Brain microvascular endothelial cell (primary cell): ENCODE measurements around the gene TNS4.

Experiments used
- DNase-seq: peaks from one replicate; pipeline ENCODE4 v3.0.0-alpha.2; 2020
- H3K27ac ChIP-seq: fragments of 250-450 bp; sonication (Bioruptor Pico); 2 replicates; pipeline ENCODE4 v1.5.1; 2020; ENCODE audit warnings: mild to moderate bottlenecking, moderate library complexity
- H3K27me3 ChIP-seq: fragments of 250-450 bp; sonication (Bioruptor Pico); replicated peaks from 2 replicates; pipeline ENCODE4 v1.5.1; 2020; ENCODE audit warnings: mild to moderate bottlenecking
- H3K36me3 ChIP-seq: fragments of 250-450 bp; sonication (Bioruptor Pico); replicated peaks from 2 replicates; pipeline ENCODE4 v1.5.1; 2020; ENCODE audit warnings: mild to moderate bottlenecking
- H3K4me3 ChIP-seq: 2 replicates; pipeline ENCODE4 v1.5.1; 2011; ENCODE audit warnings: low read depth, mild to moderate bottlenecking, control low read depth, low read length, moderate library complexity
- in situ Hi-C: cut with HindIII; loops from 2 replicates; pipeline ENCODE4 v1.10.0; 2017; ENCODE audit warnings: low sequenced_read_pairs, low pct_ligation_motif_present
- TF ChIP-seq, protein P1 (sequence below): IDR thresholded peaks from 2 replicates; pipeline ENCODE4 v1.5.1; 2011; ENCODE audit warnings: low read depth, mild to moderate bottlenecking, moderate library complexity, low read length, control low read depth, inconsistent platforms; ENCODE audit errors: missing control alignments

TNS4 gene

DNA sequence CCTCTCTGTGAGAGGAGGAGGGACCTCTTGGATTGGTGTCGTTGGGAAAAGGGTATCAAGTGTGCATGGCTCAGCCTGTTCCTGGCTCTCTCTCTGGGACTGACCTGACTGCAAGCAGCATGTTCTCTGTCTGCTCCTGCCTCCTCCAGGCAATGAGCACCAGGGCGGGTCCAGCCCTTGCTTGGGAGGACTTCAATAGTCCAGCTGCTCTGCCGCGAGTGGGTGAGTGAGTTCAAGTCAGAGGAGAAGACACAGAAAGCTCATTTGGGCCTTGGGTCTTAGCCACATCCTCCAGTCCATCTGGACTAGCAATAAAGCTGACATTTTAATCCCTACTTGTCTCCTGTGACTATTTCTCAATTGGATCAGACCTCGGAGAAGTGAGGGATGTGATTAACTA lies 25.2 kb upstream of the TNS4 start:
- Histone ChIP-seq H3K27ac (no peak overlapping the region), H3K4me3 (no peak overlapping the region), H3K27me3 (no peaks in the 10 kb centered on the region), H3K36me3 (no peaks in the 10 kb centered on the region)
- no peak for DNase-seq
- TF ChIP-seq, protein P1, sequence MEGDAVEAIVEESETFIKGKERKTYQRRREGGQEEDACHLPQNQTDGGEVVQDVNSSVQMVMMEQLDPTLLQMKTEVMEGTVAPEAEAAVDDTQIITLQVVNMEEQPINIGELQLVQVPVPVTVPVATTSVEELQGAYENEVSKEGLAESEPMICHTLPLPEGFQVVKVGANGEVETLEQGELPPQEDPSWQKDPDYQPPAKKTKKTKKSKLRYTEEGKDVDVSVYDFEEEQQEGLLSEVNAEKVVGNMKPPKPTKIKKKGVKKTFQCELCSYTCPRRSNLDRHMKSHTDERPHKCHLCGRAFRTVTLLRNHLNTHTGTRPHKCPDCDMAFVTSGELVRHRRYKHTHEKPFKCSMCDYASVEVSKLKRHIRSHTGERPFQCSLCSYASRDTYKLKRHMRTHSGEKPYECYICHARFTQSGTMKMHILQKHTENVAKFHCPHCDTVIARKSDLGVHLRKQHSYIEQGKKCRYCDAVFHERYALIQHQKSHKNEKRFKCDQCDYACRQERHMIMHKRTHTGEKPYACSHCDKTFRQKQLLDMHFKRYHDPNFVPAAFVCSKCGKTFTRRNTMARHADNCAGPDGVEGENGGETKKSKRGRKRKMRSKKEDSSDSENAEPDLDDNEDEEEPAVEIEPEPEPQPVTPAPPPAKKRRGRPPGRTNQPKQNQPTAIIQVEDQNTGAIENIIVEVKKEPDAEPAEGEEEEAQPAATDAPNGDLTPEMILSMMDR: no peak
- in situ Hi-C loops: loop anchor here (25.0 kb wide), 2 partner anchors 114 to 214 kb away; partner anchors contain the start of genes RARA and TOP2A

DNA sequence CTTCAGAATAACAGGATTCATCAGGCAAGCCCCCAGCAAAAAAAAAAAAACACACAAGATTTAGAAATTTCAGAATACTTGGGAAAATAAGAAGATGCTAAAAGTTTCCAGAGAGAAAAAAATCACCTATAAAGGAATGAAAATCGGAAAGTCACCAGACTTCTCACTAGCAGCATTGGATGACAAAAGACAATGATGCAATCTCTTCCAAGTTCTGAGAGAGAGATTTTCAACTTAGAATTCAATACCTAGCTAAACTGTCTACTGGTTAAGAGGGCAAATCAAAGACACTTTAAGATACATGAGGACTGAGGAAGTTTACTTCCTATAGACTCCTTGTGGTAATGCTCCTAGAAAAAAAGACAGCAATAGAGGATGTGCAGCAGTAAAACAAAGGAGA lies 23.9 kb upstream of the TNS4 start:
- TF ChIP-seq, protein P1: no peak
- H3K27me3 ChIP-seq: no peaks in the 10 kb centered on the region

DNA sequence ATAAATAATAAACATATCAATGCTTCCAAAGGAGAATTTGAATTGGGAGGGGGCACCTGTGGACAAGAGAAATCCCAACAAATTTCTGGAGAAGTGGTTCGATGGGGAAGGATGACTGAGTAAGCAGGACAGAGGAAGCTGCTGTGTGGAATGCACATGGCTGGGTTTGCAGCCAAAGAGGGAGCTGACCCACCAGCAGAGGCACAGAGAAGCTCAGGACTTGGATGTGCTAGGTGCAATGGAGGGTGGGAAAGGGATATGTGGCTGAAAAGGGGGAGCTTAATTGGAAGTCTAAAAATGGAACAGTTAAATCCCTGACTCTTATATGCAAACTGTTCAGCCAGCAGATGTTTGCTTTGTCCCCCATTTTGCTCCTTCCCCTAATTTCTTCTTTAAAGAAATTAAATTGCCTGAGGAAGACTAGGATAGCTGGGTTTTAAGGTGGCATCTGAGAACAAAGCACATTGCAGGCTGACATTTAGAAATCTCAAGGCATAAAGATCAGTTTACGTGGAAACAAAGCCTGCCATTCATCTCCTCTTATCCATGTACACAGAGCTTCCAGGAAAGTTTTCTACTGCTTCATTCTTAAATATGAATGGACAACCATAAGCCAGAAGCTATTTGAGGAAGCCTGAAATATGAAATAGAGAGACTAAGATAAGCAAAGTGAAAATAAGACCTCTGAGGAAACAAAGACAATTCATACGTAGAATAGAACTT lies 23.0 kb upstream of the TNS4 start:
- Histone ChIP-seq H3K27me3 (no peaks in the 10 kb centered on the region), H3K4me3 (no peak overlapping the region), H3K36me3 (no peaks in the 10 kb centered on the region), H3K27ac (no peak overlapping the region)
- TF ChIP-seq, protein P1: no peak
- no peak for DNase-seq
- in situ Hi-C loops: no loop called here

More for the DNA sequence above, 23.9 kb upstream of the TNS4 start:
- Histone ChIP-seq H3K27ac (no peak overlapping the region), H3K36me3 (no peaks in the 10 kb centered on the region), H3K4me3 (no peak overlapping the region)
- DNase-seq: no peak
- in situ Hi-C loops: loop anchor here (25.0 kb wide), 2 partner anchors 113 to 213 kb away; partner anchors contain the start of genes RARA and TOP2A

DNA sequence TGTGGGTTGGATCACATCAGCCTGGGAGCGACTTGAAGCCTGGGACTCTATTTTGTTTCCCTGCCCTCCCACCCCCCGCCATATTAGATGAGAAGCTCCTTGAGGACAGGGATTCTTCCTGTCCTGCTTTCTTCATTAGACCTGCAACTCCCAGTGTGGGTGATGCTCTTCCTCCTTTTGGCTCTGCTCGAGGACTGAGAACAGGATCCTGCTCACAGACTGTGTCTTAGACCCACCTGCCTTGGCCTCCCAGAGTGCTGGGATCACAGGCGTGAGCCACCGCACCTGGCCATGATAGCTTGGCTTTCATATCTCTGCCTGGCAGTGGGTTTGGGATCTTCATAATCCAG lies 21.5 kb upstream of the TNS4 start:
- Histone ChIP-seq H3K27me3 (no peaks in the 10 kb centered on the region), H3K27ac (no peak overlapping the region), H3K36me3 (no peaks in the 10 kb centered on the region), H3K4me3 (no peak overlapping the region)
- TF ChIP-seq, protein P1: no peak
- in situ Hi-C loops: no loop called here
- no peak for DNase-seq

DNA sequence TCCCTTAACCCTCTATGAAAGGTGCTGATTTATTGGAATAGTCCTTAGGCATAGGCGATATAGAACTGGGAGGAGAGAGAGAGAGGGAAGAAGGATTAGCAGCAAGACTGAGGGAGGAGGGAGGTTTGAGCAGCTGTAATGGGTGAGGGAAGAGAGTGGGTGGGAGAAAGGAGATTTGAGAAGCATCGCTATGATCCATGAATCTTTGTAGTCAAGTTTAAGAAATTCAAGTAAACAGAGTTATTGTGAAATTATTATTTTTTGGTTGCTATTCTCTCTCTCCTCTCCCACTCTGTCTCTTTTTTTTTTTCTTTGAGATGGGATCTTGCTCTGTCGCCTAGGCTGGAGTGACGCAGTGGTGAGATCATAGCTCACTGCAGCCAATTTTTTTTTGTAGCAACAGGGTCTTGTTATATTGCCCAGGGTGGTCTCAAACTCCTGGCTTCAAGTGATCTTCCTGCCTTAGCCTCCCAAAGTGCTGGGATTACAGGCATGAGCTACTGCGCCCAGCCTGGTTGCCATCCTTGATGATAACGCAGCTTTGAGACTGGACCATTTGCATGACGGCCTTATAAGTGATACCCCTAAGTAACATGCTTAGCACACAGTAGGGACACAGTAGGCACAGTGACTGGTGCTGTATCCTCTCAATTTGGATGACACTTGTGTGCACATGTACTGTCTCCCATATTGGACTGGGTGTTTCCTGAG lies 21.0 kb upstream of the TNS4 start:
- no peak for DNase-seq
- H3K36me3 ChIP-seq: no peaks in the 10 kb centered on the region
- TF ChIP-seq, protein P1: no peak
- H3K27ac ChIP-seq: peak overlapping the region; percentile 83
- no peaks in the 10 kb centered on the region for H3K27me3 ChIP-seq
- in situ Hi-C loops: no loop called here
- H3K4me3 ChIP-seq: no peak overlapping the region
